H1 (cell line): ENCODE data around the gene TRABD2B.

ENCODE experiments used
- BACH1 ChIP-seq: IDR thresholded peaks from 2 replicates; pipeline ENCODE4 v1.6.1; 2012; ENCODE audit warnings: low read length, improper control_type of control experiment
- BRCA1 ChIP-seq: IDR thresholded peaks from 2 replicates; pipeline ENCODE4 v1.6.1; 2012; ENCODE audit warnings: low read depth, low read length, improper control_type of control experiment
- CBX8 ChIP-seq: fragments of 300-800, 300-1000 bp; sonication (generic); IDR thresholded peaks from 2 replicates; pipeline ENCODE4 v1.7.1; 2016; ENCODE audit warnings: low read depth, low read length, borderline replicate concordance
- EP300 ChIP-seq, 2 experiments: IDR thresholded peaks; 1 replicate in 1 of 2; 2 replicates in 1 of 2; pipeline ENCODE4 v1.6.1; 2011 to 2012; ENCODE audit warnings: low read depth in 2 of 2, low read length in 2 of 2, mild to moderate bottlenecking in 2 of 2, borderline replicate concordance in 1 of 2, inconsistent platforms in 1 of 2, moderate library complexity in 1 of 2
- FOSL1 ChIP-seq: IDR thresholded peaks from 2 replicates; pipeline ENCODE4 v1.6.1; 2011; ENCODE audit warnings: mild to moderate bottlenecking, low read depth, low read length, moderate library complexity; ENCODE audit not compliant: insufficient read depth
- SP1 ChIP-seq: IDR thresholded peaks from 2 replicates; pipeline ENCODE4 v1.6.1; 2011; ENCODE audit warnings: low read depth, low read length
- ZNF274 ChIP-seq: IDR thresholded peaks from 2 replicates; pipeline ENCODE4 v1.7.0; 2012; ENCODE audit warnings: low read length, borderline replicate concordance; ENCODE audit errors: extremely low read depth
- TF ChIP-seq, protein P1 (sequence below), 3 experiments: IDR thresholded peaks; 1 replicate in 2 of 3; 2 replicates in 1 of 3; pipeline versions ENCODE4 v1.5.1 to v1.6.1; 2011; ENCODE audit warnings: low read length in 3 of 3, mild to moderate bottlenecking in 3 of 3, inconsistent platforms in 2 of 3, low read depth in 1 of 3, moderate library complexity in 1 of 3; ENCODE audit not compliant: insufficient read depth in 1 of 3; ENCODE audit errors: control extremely low read depth in 1 of 3
- TF ChIP-seq, protein P2 (sequence below): fragments of 300-600 bp; sonication (generic); IDR thresholded peaks from 2 replicates; pipeline ENCODE4 v1.7.1; 2012; ENCODE audit warnings: low read length, moderate library complexity, mild to moderate bottlenecking, inconsistent platforms; ENCODE audit not compliant: insufficient replicate concordance

DNA sequence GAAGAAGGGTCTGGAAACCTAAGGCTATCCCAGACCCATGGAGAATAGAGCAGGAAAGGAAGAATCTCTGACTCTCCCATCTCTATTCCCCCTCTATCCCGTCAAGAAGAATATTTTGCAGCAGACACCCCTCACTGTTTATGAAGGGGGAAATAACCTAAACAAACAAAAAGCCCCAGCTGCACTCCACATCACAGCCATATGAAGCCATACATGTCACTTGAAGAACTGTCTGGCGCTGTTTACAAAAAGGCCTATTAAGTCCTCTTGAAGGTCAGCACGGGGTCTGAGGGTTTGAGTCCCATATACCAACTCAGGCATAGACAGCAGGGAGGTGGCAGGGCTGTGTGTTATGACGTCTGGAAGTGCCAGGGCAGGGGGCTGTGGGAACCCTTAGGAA lies 31.4 kb downstream of the TRABD2B start:
- TF ChIP-seq SP1 (no peak), BRCA1 (no peak), EP300 (IDR thresholded peaks at IDR 0.05; ENCODE audit: borderline replicate concordance in 1 of 2, low read depth in 2 of 2, low read length in 2 of 2) (no peak), ZNF274 (no peak), FOSL1 (no peak), CBX8 (no peak), BACH1 (no peak)
- TF ChIP-seq, protein P1, sequence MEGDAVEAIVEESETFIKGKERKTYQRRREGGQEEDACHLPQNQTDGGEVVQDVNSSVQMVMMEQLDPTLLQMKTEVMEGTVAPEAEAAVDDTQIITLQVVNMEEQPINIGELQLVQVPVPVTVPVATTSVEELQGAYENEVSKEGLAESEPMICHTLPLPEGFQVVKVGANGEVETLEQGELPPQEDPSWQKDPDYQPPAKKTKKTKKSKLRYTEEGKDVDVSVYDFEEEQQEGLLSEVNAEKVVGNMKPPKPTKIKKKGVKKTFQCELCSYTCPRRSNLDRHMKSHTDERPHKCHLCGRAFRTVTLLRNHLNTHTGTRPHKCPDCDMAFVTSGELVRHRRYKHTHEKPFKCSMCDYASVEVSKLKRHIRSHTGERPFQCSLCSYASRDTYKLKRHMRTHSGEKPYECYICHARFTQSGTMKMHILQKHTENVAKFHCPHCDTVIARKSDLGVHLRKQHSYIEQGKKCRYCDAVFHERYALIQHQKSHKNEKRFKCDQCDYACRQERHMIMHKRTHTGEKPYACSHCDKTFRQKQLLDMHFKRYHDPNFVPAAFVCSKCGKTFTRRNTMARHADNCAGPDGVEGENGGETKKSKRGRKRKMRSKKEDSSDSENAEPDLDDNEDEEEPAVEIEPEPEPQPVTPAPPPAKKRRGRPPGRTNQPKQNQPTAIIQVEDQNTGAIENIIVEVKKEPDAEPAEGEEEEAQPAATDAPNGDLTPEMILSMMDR (IDR thresholded peaks at IDR 0.05; ENCODE audit: control extremely low read depth in 1 of 3, insufficient read depth in 1 of 3, low read depth in 1 of 3, low read length in 3 of 3) = no peak
- TF ChIP-seq, protein P2, sequence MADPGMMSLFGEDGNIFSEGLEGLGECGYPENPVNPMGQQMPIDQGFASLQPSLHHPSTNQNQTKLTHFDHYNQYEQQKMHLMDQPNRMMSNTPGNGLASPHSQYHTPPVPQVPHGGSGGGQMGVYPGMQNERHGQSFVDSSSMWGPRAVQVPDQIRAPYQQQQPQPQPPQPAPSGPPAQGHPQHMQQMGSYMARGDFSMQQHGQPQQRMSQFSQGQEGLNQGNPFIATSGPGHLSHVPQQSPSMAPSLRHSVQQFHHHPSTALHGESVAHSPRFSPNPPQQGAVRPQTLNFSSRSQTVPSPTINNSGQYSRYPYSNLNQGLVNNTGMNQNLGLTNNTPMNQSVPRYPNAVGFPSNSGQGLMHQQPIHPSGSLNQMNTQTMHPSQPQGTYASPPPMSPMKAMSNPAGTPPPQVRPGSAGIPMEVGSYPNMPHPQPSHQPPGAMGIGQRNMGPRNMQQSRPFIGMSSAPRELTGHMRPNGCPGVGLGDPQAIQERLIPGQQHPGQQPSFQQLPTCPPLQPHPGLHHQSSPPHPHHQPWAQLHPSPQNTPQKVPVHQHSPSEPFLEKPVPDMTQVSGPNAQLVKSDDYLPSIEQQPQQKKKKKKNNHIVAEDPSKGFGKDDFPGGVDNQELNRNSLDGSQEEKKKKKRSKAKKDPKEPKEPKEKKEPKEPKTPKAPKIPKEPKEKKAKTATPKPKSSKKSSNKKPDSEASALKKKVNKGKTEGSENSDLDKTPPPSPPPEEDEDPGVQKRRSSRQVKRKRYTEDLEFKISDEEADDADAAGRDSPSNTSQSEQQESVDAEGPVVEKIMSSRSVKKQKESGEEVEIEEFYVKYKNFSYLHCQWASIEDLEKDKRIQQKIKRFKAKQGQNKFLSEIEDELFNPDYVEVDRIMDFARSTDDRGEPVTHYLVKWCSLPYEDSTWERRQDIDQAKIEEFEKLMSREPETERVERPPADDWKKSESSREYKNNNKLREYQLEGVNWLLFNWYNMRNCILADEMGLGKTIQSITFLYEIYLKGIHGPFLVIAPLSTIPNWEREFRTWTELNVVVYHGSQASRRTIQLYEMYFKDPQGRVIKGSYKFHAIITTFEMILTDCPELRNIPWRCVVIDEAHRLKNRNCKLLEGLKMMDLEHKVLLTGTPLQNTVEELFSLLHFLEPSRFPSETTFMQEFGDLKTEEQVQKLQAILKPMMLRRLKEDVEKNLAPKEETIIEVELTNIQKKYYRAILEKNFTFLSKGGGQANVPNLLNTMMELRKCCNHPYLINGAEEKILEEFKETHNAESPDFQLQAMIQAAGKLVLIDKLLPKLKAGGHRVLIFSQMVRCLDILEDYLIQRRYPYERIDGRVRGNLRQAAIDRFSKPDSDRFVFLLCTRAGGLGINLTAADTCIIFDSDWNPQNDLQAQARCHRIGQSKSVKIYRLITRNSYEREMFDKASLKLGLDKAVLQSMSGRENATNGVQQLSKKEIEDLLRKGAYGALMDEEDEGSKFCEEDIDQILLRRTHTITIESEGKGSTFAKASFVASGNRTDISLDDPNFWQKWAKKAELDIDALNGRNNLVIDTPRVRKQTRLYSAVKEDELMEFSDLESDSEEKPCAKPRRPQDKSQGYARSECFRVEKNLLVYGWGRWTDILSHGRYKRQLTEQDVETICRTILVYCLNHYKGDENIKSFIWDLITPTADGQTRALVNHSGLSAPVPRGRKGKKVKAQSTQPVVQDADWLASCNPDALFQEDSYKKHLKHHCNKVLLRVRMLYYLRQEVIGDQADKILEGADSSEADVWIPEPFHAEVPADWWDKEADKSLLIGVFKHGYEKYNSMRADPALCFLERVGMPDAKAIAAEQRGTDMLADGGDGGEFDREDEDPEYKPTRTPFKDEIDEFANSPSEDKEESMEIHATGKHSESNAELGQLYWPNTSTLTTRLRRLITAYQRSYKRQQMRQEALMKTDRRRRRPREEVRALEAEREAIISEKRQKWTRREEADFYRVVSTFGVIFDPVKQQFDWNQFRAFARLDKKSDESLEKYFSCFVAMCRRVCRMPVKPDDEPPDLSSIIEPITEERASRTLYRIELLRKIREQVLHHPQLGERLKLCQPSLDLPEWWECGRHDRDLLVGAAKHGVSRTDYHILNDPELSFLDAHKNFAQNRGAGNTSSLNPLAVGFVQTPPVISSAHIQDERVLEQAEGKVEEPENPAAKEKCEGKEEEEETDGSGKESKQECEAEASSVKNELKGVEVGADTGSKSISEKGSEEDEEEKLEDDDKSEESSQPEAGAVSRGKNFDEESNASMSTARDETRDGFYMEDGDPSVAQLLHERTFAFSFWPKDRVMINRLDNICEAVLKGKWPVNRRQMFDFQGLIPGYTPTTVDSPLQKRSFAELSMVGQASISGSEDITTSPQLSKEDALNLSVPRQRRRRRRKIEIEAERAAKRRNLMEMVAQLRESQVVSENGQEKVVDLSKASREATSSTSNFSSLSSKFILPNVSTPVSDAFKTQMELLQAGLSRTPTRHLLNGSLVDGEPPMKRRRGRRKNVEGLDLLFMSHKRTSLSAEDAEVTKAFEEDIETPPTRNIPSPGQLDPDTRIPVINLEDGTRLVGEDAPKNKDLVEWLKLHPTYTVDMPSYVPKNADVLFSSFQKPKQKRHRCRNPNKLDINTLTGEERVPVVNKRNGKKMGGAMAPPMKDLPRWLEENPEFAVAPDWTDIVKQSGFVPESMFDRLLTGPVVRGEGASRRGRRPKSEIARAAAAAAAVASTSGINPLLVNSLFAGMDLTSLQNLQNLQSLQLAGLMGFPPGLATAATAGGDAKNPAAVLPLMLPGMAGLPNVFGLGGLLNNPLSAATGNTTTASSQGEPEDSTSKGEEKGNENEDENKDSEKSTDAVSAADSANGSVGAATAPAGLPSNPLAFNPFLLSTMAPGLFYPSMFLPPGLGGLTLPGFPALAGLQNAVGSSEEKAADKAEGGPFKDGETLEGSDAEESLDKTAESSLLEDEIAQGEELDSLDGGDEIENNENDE = no peak
